NCI-H2081 treated with DMSO at 0.1 percent for 48 hours (cell line): ENCODE data around the gene LIMK1.
"Not testable (repeated sequence)": the region's sequence is repeated elsewhere in the genome, so short reads cannot be mapped to it uniquely, and the experiment has no call there.

Experiments
- DNase-seq: peaks from one replicate; lab custom pipeline; 2025; lab: John Stamatoyannopoulos, UW

LIMK1 gene

GRCh38 chr7:74126220-74126880 is 42.7 kb downstream of the LIMK1 start:
- no peak for DNase-seq

- no peak for DNase-seq
Measured at GRCh38 chr7:74129887-74130286, 46.3 kb downstream of the LIMK1 start.

- no peak for DNase-seq
Measured at GRCh38 chr7:74130518-74130917, 46.9 kb downstream of the LIMK1 start.

- no peak for DNase-seq
Measured at GRCh38 chr7:74134117-74134620, 50.6 kb downstream of the LIMK1 start.

GRCh38 chr7:74138334-74138867 is 54.8 kb downstream of the LIMK1 start:
- DNase-seq = no peak

- no peak for DNase-seq
Measured at GRCh38 chr7:74138945-74139843, 55.6 kb downstream of the LIMK1 start.

- DNase-seq = no peak
Measured at GRCh38 chr7:74141705-74142104, 58.1 kb downstream of the LIMK1 start.

GRCh38 chr7:74143383-74143782 is 59.8 kb downstream of the LIMK1 start:
- no peak for DNase-seq

- DNase-seq = no peak
Measured at GRCh38 chr7:74148491-74148890, 64.9 kb downstream of the LIMK1 start.

- DNase-seq = no peak
Measured at GRCh38 chr7:74149071-74149470, 65.5 kb downstream of the LIMK1 start.

GRCh38 chr7:74149603-74150002 is 66.0 kb downstream of the LIMK1 start:
- DNase-seq = no peak

GRCh38 chr7:74153736-74154135 is 70.1 kb downstream of the LIMK1 start:
- no peak for DNase-seq

- no peak for DNase-seq
Measured at GRCh38 chr7:74155810-74156395, 72.3 kb downstream of the LIMK1 start.

GRCh38 chr7:74157605-74158004 is 74.0 kb downstream of the LIMK1 start:
- DNase-seq = no peak

- no peak for DNase-seq
Measured at GRCh38 chr7:74164985-74165456, 81.4 kb downstream of the LIMK1 start.

- no peak for DNase-seq
Measured at GRCh38 chr7:74165867-74166593, 82.4 kb downstream of the LIMK1 start.

- DNase-seq = not testable (repeated sequence)
Measured at GRCh38 chr7:74167324-74167723, 83.7 kb downstream of the LIMK1 start.
